Nephron progenitor cell (in vitro differentiated cells): Measurements from ENCODE around the gene NUCKS1.

Experiments
- DNase-seq: peaks from one replicate; pipeline ENCODE4 v3.0.0; 2021
- H3K27ac Mint-ChIP-seq: 2 replicates; pipeline ENCODE4 v1.8.0; 2021; ENCODE audit warnings: mild to moderate bottlenecking, moderate library complexity, mixed read lengths
- H3K27me3 Mint-ChIP-seq: 2 replicates; pipeline ENCODE4 v1.8.0; 2021; ENCODE audit warnings: mild to moderate bottlenecking, low read depth, mixed read lengths; ENCODE audit not compliant: poor library complexity
- H3K36me3 Mint-ChIP-seq: 2 replicates; pipeline ENCODE4 v1.8.0; 2021; ENCODE audit warnings: low read depth, mixed read lengths
- H3K4me1 Mint-ChIP-seq: 2 replicates; pipeline ENCODE4 v1.8.0; 2021; ENCODE audit warnings: mixed read lengths
- H3K4me3 Mint-ChIP-seq: 2 replicates; pipeline ENCODE4 v1.8.0; 2021; ENCODE audit warnings: mild to moderate bottlenecking, moderate library complexity, mixed read lengths
- H3K9me3 Mint-ChIP-seq: 2 replicates; pipeline ENCODE4 v1.8.0; 2021; ENCODE audit warnings: mild to moderate bottlenecking, moderate library complexity, mixed read lengths
- CTCF ChIP-seq: fragments of 200-600 bp; sonication (generic); IDR thresholded peaks from 2 replicates; pipeline ENCODE4 v1.5.0; 2021; ENCODE audit warnings: antibody characterized with exemption

The NUCKS1 gene

GRCh38 chr1:205766570-205766969 lies 16.6 kb upstream of the NUCKS1 start:
- TF ChIP-seq CTCF: no peak
- DNase-seq: no peak
- Mint-ChIP-seq H3K27me3 (peaks cover 19% of the 10 kb centered on the region), H3K9me3 (no peaks in the 10 kb centered on the region), H3K36me3 (no peaks in the 10 kb centered on the region), H3K4me1 (no peaks in the 10 kb centered on the region), H3K4me3 (no peak overlapping the region), H3K27ac (no peak overlapping the region)

- no peak overlapping the region for H3K27ac Mint-ChIP-seq
- no peak for DNase-seq
- no peaks in the 10 kb centered on the region for H3K9me3 Mint-ChIP-seq
- H3K27me3 Mint-ChIP-seq: peaks cover 13% of the 10 kb centered on the region
- no peak for TF ChIP-seq CTCF
- H3K4me1 Mint-ChIP-seq: no peaks in the 10 kb centered on the region
- no peak overlapping the region for H3K4me3 Mint-ChIP-seq
- H3K36me3 Mint-ChIP-seq: no peaks in the 10 kb centered on the region
Observed at GRCh38 chr1:205766038-205766437, 16.1 kb upstream of the NUCKS1 start.

GRCh38 chr1:205764578-205764977 lies 14.6 kb upstream of the NUCKS1 start:
- H3K36me3 Mint-ChIP-seq: no peaks in the 10 kb centered on the region
- no peak overlapping the region for H3K27ac Mint-ChIP-seq
- H3K4me3 Mint-ChIP-seq: no peak overlapping the region
- no peaks in the 10 kb centered on the region for H3K4me1 Mint-ChIP-seq
- no peak for DNase-seq
- H3K9me3 Mint-ChIP-seq: no peaks in the 10 kb centered on the region
- H3K27me3 Mint-ChIP-seq: peaks cover 7% of the 10 kb centered on the region
- no peak for TF ChIP-seq CTCF

- Mint-ChIP-seq H3K4me3 (no peak overlapping the region), H3K9me3 (no peaks in the 10 kb centered on the region), H3K27ac (no peak overlapping the region), H3K4me1 (no peaks in the 10 kb centered on the region), H3K36me3 (no peaks in the 10 kb centered on the region), H3K27me3 (peaks cover 4% of the 10 kb centered on the region)
- no peak for DNase-seq
- no peak for TF ChIP-seq CTCF
Observed at GRCh38 chr1:205763980-205764379, 14.0 kb upstream of the NUCKS1 start.

GRCh38 chr1:205760606-205761005 lies 10.6 kb upstream of the NUCKS1 start:
- H3K27me3 Mint-ChIP-seq: peaks cover 16% of the 10 kb centered on the region
- TF ChIP-seq CTCF: no peak

GRCh38 chr1:205756552-205756951 lies 6.6 kb upstream of the NUCKS1 start:
- Mint-ChIP-seq H3K27ac (no peak overlapping the region), H3K4me3 (no peak overlapping the region), H3K27me3 (peaks cover 41% of the 10 kb centered on the region), H3K9me3 (peaks cover 4% of the 10 kb centered on the region), H3K4me1 (no peaks in the 10 kb centered on the region), H3K36me3 (no peaks in the 10 kb centered on the region)
- no peak for TF ChIP-seq CTCF
- no peak for DNase-seq

More at GRCh38 chr1:205760606-205761005, 10.6 kb upstream of the NUCKS1 start:
- no peak for DNase-seq
- Mint-ChIP-seq H3K36me3 (no peaks in the 10 kb centered on the region), H3K4me1 (no peaks in the 10 kb centered on the region), H3K4me3 (no peak overlapping the region), H3K27ac (no peak overlapping the region), H3K9me3 (no peaks in the 10 kb centered on the region)
